ENCODE results near the gene APOL4.

DNA sequence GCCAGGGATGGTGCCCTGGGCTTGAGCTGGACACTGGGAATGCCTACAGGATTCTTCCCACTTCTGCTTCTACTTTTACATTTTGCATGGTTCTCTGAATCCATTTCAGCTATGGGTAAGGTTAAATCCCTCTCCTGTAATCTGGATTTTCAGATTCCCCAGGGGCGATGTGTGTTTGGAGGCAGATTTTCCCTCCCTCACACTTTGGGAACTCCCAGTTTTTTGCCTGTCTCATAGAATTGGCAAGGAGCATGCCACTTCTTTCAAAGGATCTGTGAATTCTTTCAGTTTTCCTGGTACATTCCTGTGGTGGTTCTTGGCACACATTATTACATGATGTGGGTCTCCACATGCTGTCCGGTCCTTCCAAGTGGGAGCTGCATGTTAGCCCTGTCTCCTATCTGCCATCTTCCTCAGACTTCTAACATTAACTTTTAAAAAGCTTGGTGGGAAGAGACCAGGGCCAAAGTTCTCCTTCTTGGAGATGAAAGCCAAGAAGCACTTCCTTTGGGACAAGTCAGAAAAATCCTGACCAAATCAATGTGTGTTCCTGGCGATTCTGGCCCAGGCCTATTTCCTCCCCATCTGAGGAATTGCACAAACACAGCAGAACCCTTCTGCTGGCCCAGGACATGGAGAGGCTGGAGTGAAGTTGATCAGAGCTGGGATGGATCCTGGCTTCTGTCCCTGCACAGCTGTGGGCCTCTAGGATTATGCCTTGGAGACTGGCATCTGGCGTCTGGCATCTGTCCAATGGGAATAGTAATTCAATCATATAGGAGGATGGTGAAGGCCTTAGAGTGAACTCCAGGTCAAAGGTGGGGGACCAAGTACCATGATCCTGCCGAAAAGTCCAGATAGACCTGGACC, 43.1 kb upstream of the APOL4 start:
- no peak for TF ChIP-seq POLR2A (IDR thresholded peaks at IDR 0.05)
- TF ChIP-seq, protein P1, sequence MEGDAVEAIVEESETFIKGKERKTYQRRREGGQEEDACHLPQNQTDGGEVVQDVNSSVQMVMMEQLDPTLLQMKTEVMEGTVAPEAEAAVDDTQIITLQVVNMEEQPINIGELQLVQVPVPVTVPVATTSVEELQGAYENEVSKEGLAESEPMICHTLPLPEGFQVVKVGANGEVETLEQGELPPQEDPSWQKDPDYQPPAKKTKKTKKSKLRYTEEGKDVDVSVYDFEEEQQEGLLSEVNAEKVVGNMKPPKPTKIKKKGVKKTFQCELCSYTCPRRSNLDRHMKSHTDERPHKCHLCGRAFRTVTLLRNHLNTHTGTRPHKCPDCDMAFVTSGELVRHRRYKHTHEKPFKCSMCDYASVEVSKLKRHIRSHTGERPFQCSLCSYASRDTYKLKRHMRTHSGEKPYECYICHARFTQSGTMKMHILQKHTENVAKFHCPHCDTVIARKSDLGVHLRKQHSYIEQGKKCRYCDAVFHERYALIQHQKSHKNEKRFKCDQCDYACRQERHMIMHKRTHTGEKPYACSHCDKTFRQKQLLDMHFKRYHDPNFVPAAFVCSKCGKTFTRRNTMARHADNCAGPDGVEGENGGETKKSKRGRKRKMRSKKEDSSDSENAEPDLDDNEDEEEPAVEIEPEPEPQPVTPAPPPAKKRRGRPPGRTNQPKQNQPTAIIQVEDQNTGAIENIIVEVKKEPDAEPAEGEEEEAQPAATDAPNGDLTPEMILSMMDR (IDR thresholded peaks at IDR 0.05): no peak
